Measurements from ENCODE around the gene SLC37A1.

SLC37A1 gene

GRCh38 chr21:42578761-42579415 is 65.2 kb downstream of the SLC37A1 start:
- no peaks in the 10 kb centered on the region for H3K4me1 ChIP-seq (ENCODE audit: control insufficient read depth, insufficient read depth, low read length, poor library complexity, severe bottlenecking)
- no peaks in the 10 kb centered on the region for H3K9me3 ChIP-seq (ENCODE audit: control insufficient read depth, low read length)
- no peak overlapping the region for H3K4me3 ChIP-seq (ENCODE audit: extremely low read depth, insufficient read depth, low read length, poor library complexity, severe bottlenecking)
- 89 to 93% methylated on average over 12 of the region's 12 CpGs for WGBS, 2 experiments (ENCODE audit: insufficient coverage in 2 of 2)
- no peaks in the 10 kb centered on the region for H3K36me3 ChIP-seq (ENCODE audit: control insufficient read depth, insufficient read depth, low read length)
- no peak overlapping the region for H3K27ac ChIP-seq (ENCODE audit: low read depth, low read length, severe bottlenecking)

- no peaks in the 10 kb centered on the region for H3K36me3 ChIP-seq (ENCODE audit: control insufficient read depth, insufficient read depth, low read length)
- no peak overlapping the region for H3K27ac ChIP-seq (ENCODE audit: low read depth, low read length, severe bottlenecking)
- no peaks in the 10 kb centered on the region for H3K4me1 ChIP-seq (ENCODE audit: control insufficient read depth, insufficient read depth, low read length, poor library complexity, severe bottlenecking)
- WGBS, 2 experiments (ENCODE audit: insufficient coverage in 2 of 2): 87 to 90% methylated on average over 9 to 20 of the region's 22 CpGs
- no peaks in the 10 kb centered on the region for H3K9me3 ChIP-seq (ENCODE audit: control insufficient read depth, low read length)
- H3K4me3 ChIP-seq (ENCODE audit: extremely low read depth, insufficient read depth, low read length, poor library complexity, severe bottlenecking): no peak overlapping the region
Observed at GRCh38 chr21:42579456-42580075, 65.9 kb downstream of the SLC37A1 start.

- no peak overlapping the region for H3K4me3 ChIP-seq (ENCODE audit: extremely low read depth, insufficient read depth, low read length, poor library complexity, severe bottlenecking)
- H3K27ac ChIP-seq (ENCODE audit: low read depth, low read length, severe bottlenecking): no peak overlapping the region
- no peaks in the 10 kb centered on the region for H3K36me3 ChIP-seq (ENCODE audit: control insufficient read depth, insufficient read depth, low read length)
- WGBS, 2 experiments (ENCODE audit: insufficient coverage in 2 of 2): 87 to 93% methylated on average over 13 to 14 of the region's 16 CpGs
- H3K4me1 ChIP-seq (ENCODE audit: control insufficient read depth, insufficient read depth, low read length, poor library complexity, severe bottlenecking): no peaks in the 10 kb centered on the region
- H3K9me3 ChIP-seq (ENCODE audit: control insufficient read depth, low read length): no peaks in the 10 kb centered on the region
Observed at GRCh38 chr21:42580076-42580792, 66.6 kb downstream of the SLC37A1 start.

- no peak overlapping the region for H3K4me3 ChIP-seq (ENCODE audit: extremely low read depth, insufficient read depth, low read length, poor library complexity, severe bottlenecking)
- H3K36me3 ChIP-seq (ENCODE audit: control insufficient read depth, insufficient read depth, low read length): no peaks in the 10 kb centered on the region
- H3K27ac ChIP-seq (ENCODE audit: low read depth, low read length, severe bottlenecking): no peak overlapping the region
- H3K4me1 ChIP-seq (ENCODE audit: control insufficient read depth, insufficient read depth, low read length, poor library complexity, severe bottlenecking): no peaks in the 10 kb centered on the region
- no peaks in the 10 kb centered on the region for H3K9me3 ChIP-seq (ENCODE audit: control insufficient read depth, low read length)
- 92 to 98% methylated on average over 9 to 11 of the region's 16 CpGs for WGBS, 2 experiments (ENCODE audit: insufficient coverage in 2 of 2)
Observed at GRCh38 chr21:42580793-42581321, 67.2 kb downstream of the SLC37A1 start.

GRCh38 chr21:42581336-42581992 is 67.8 kb downstream of the SLC37A1 start:
- Histone ChIP-seq H3K36me3 (ENCODE audit: control insufficient read depth, insufficient read depth, low read length) (no peaks in the 10 kb centered on the region), H3K9me3 (ENCODE audit: control insufficient read depth, low read length) (no peaks in the 10 kb centered on the region), H3K4me1 (ENCODE audit: control insufficient read depth, insufficient read depth, low read length, poor library complexity, severe bottlenecking) (no peaks in the 10 kb centered on the region), H3K4me3 (ENCODE audit: extremely low read depth, insufficient read depth, low read length, poor library complexity, severe bottlenecking) (no peak overlapping the region), H3K27ac (ENCODE audit: low read depth, low read length, severe bottlenecking) (no peak overlapping the region)
- WGBS, 2 experiments (ENCODE audit: insufficient coverage in 2 of 2): 87 to 89% methylated on average over 12 of the region's 13 CpGs

GRCh38 chr21:42581993-42582786 is 68.5 kb downstream of the SLC37A1 start:
- WGBS, 2 experiments (ENCODE audit: insufficient coverage in 2 of 2): 92 to 94% methylated on average over 10 to 13 of the region's 17 CpGs
- no peak overlapping the region for H3K27ac ChIP-seq (ENCODE audit: low read depth, low read length, severe bottlenecking)
- no peaks in the 10 kb centered on the region for H3K36me3 ChIP-seq (ENCODE audit: control insufficient read depth, insufficient read depth, low read length)
- no peaks in the 10 kb centered on the region for H3K4me1 ChIP-seq (ENCODE audit: control insufficient read depth, insufficient read depth, low read length, poor library complexity, severe bottlenecking)
- H3K4me3 ChIP-seq (ENCODE audit: extremely low read depth, insufficient read depth, low read length, poor library complexity, severe bottlenecking): no peak overlapping the region
- no peaks in the 10 kb centered on the region for H3K9me3 ChIP-seq (ENCODE audit: control insufficient read depth, low read length)

GRCh38 chr21:42582787-42583476 is 69.3 kb downstream of the SLC37A1 start:
- 84 to 89% methylated on average over 18 to 21 of the region's 22 CpGs for WGBS, 2 experiments (ENCODE audit: insufficient coverage in 2 of 2)
- Histone ChIP-seq H3K9me3 (ENCODE audit: control insufficient read depth, low read length) (no peaks in the 10 kb centered on the region), H3K4me1 (ENCODE audit: control insufficient read depth, insufficient read depth, low read length, poor library complexity, severe bottlenecking) (no peaks in the 10 kb centered on the region), H3K4me3 (ENCODE audit: extremely low read depth, insufficient read depth, low read length, poor library complexity, severe bottlenecking) (no peak overlapping the region), H3K27ac (ENCODE audit: low read depth, low read length, severe bottlenecking) (no peak overlapping the region), H3K36me3 (ENCODE audit: control insufficient read depth, insufficient read depth, low read length) (no peaks in the 10 kb centered on the region)

GRCh38 chr21:42583477-42584295 is 70.0 kb downstream of the SLC37A1 start:
- Histone ChIP-seq H3K4me3 (ENCODE audit: extremely low read depth, insufficient read depth, low read length, poor library complexity, severe bottlenecking) (no peak overlapping the region), H3K4me1 (ENCODE audit: control insufficient read depth, insufficient read depth, low read length, poor library complexity, severe bottlenecking) (no peaks in the 10 kb centered on the region), H3K36me3 (ENCODE audit: control insufficient read depth, insufficient read depth, low read length) (no peaks in the 10 kb centered on the region), H3K9me3 (ENCODE audit: control insufficient read depth, low read length) (no peaks in the 10 kb centered on the region), H3K27ac (ENCODE audit: low read depth, low read length, severe bottlenecking) (no peak overlapping the region)
- 92 to 95% methylated on average over 17 to 19 of the region's 20 CpGs for WGBS, 2 experiments (ENCODE audit: insufficient coverage in 2 of 2)

- Histone ChIP-seq H3K9me3 (ENCODE audit: control insufficient read depth, low read length) (no peaks in the 10 kb centered on the region), H3K4me1 (ENCODE audit: control insufficient read depth, insufficient read depth, low read length, poor library complexity, severe bottlenecking) (no peaks in the 10 kb centered on the region), H3K4me3 (ENCODE audit: extremely low read depth, insufficient read depth, low read length, poor library complexity, severe bottlenecking) (no peak overlapping the region), H3K27ac (ENCODE audit: low read depth, low read length, severe bottlenecking) (no peak overlapping the region), H3K36me3 (ENCODE audit: control insufficient read depth, insufficient read depth, low read length) (no peaks in the 10 kb centered on the region)
- WGBS, 2 experiments (ENCODE audit: insufficient coverage in 2 of 2): 97% methylated on average over 11 of the region's 11 CpGs
Observed at GRCh38 chr21:42584296-42584641, 70.6 kb downstream of the SLC37A1 start.
